NCI-H774 (cell line): Measurements from ENCODE around the gene SH3PXD2A.
A peak's percentile ranks its signal among the peaks of the same experiment; 100 is the strongest.

ENCODE experiments used
- DNase-seq: peaks from one replicate; lab custom pipeline; 2025; lab: John Stamatoyannopoulos, UW

Gene SH3PXD2A

DNA sequence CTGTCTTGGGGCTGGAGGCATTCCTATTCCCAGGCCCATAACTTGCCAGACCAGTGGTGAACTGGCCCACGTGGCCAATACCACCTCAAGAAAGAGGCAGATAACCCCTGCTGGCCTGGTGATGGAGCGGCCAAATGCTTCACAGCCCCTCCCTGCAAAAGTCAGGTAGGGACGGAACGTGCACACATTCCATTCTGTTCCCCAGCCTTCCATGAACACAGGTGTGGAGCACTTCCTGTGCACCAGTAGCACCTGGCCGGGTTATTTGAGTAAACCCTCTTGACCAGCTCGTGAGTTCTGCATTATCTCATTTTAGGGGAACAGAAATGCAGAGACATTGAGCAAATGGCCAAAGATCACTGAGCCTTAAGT is 134.4 kb downstream of the SH3PXD2A start:
- DNase-seq, result no peak

DNA sequence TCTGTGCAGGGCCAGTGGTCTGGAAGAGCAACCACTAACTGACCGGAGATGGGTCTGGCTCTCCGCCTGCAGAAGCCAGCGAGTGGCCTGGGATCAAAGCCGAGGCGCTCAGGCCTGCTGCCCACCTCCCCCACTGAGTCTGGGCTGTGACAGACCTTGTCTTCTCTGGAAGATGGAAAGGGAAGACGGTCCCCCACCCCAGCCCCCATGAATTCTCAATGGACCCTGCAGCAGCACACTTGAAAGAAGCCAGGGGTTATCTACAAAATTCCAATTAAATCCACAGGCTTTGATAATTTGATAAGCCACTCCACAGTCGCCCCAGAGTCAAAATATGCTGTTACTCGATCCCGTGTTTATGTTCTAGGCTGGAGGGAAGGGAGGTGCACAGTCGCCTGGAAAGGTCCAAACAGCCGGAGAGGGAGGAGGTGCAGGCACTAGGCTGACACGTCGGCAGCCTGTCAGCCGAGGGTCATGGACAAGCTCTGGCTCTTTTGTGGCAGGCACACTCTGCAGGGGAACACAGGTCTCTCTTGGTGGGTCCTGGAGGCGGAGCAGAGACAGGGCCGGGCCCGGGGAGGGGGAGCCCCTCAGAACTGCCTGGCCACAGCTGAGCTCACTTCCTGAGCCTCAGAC is 134.9 kb downstream of the SH3PXD2A start:
- no peak for DNase-seq

DNA sequence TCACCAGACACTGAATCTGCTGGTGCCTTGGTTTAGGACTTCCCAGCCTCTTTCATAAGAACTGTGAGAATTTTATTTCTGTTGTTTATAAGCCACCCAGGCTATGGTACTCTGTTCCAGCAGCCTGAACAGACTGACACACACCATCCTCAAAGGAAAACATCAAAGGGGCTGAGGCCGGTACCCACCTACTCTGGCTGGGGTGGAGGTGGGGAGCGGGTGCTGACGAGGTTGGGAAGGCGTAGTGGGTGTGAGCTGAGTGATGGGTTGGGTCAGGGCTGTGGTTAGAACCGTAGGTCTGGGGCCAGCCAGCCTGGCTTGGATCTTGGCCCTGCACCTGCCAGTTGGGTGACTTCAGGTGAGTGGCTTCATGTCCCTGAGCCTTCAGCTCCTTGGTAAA is 136.3 kb downstream of the SH3PXD2A start:
- no peak for DNase-seq

DNA sequence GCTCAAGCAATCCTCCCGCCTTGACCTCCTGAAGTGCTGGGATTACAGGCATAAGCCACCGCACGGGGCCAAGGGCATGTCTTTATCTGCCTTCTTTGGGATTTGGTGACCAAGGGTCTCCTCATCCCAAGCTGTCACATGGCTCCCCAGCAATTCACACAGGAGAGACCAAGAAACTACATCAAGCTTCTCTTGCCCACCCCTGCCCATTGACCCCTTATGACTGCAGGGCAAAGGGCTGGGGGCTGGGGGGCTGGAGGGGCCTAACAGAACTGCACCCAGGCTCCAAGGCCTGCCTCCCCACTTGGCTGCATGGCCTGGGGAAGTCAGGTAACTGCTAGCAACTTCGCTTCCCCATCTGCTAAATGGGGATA is 137.1 kb downstream of the SH3PXD2A start:
- no peak for DNase-seq

DNA sequence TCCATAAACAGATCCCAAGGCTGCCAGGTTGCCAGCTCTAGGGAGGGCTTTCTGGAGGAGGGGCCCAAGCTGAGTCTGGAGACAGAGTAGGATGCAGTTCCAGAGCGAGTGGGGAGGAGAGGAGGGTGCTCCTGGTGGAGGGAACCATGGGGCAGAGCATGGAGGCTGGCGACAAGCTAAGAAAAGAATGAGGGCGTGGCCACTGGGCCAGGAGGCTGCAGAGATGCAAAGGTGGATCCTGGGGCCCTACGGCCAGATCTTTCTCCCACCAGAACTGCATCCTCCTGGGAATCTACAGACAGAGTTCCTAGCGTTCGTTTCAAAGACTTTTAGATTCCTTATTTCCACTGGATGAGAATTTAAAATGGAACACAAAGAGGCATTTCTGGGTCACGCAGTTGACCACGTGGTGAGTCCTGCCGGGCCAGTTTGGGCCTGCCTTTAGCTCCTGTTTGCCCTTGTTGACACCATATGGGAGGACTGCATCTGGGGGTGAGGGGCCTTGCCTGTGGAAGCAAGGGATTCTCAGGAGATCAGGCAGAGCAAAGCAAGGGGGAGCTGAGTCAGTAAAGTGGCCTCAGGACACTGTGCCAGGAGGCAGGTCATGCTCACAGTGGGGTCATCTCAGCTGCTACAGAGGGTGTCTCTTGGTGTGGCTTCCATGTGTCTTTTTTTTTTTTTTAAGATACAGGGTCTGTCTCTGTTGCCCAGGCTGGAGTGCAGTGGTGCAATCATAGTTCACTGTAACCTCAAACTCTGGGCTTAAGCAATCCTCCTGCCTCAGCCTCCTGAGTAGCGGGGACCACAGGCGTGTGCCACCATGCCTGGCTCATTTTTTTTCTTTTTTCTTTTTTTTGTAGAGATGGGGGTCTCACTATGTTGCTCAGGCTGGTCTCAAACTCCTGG is 137.8 kb downstream of the SH3PXD2A start:
- no peak for DNase-seq

DNA sequence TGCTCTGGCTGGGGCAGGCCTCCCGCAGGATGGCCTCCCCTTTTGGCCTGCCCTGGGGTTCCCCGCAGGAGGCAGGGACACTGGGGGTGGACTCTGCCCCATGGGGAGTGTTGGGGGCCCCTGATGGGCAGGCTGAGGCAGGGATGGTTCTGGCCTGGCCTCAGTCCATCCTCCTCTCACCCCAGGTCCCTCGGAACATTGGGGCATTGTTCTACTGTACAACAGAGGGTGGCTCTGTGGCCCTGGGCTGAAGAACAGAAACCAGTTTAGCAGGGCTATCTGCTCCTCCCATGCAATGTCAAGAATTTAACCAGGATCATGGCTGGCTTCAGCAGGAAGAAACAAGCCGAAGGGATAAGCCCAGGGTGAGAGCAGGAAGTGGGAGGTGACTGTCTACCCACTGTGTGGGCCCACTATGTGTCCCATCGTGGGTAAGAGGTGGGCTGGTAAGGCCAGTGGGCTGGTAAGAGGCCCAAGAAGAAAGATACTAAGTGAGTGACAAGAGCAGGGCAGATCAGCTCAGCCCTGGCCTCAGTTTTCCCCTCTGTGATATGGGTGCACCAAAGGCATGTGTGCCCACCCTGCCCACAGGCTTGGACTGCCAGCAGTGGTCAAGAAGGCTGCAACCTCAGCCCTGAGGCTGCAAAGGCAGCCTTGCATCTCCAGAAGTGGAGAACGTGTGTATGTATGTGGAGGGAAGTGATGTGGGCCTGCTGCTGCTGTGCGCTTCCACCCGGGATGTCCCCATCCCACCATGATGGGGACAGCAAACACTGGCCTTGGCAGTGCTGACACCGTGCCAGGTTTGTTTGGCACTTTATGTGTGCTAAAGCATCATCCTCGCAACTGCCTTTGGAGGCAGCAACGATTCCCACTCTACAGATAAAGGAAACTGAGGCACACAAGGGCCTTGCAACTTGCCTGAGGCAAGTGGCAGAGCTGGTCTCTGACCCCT is 138.9 kb downstream of the SH3PXD2A start:
- DNase-seq, result no peak

DNA sequence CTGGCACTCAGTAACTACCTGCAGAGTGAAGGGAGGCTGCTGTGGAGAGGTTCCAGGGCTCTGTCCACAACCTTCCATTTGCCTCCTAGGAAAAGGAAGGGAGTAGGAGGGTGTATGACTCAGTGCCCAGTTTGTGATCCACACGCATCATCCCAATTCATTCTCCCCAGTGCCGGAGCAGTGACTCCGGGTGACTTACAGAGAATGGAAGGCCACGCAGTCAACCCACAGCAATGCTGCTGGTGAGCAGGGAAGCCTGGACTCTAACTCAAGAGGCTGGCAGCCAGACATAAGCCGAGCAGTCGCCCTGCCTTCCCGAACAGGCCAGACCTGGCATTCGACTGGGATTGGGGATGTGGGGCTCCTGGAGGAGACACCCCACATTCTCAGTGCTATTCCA is 139.9 kb downstream of the SH3PXD2A start:
- no peak for DNase-seq

DNA sequence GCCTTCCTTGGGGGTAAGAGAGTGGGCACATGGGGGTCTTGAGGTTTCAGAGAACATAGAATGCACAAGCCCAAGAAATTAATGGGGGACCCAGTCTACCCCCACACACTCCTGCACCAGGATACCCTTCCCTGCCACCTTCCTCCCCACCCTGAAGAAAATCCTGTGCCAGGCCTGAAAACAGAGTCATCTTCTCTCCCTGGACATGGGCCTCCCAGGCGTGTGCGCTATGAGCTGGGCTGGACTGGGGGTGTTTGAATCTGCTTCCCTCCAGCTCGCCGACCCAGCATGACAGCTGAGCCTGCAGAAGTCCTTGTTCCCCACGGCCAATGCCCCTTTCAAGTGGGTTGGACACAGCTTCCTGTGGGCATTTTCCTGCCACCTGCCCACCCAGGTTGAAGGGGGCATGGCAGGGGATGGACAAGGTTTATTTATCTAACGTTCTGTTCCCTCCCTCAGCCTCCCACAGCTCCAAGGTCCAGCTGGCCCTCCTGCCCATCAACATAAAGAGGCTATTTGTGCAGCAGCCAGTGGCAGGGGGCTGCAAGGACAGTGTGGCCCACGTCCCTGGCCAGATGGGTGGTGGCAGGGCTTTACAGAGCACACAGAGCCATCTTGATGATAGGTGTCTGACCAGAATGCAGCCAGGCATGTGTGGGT is 141.0 kb downstream of the SH3PXD2A start:
- DNase-seq, result no peak

DNA sequence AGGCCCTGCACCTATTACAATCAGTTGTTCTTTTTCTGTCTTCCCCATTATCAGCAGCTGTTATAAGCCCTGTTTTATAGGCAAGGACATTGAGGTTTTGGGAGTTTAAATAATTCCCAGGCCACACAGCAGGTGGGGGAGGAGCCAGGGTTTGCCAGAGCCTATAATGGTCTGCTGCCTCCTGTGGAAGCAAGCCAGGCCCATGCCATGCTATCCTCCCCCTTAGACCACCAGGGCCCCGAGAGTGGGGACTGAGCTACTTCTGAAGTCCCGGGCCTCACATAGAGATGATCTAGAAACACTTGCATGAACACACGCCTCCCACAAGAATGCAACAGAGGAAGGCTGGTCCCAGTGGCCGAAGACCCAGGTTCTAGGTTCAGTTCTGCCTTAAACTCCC is 141.7 kb downstream of the SH3PXD2A start:
- DNase-seq, result no peak

DNA sequence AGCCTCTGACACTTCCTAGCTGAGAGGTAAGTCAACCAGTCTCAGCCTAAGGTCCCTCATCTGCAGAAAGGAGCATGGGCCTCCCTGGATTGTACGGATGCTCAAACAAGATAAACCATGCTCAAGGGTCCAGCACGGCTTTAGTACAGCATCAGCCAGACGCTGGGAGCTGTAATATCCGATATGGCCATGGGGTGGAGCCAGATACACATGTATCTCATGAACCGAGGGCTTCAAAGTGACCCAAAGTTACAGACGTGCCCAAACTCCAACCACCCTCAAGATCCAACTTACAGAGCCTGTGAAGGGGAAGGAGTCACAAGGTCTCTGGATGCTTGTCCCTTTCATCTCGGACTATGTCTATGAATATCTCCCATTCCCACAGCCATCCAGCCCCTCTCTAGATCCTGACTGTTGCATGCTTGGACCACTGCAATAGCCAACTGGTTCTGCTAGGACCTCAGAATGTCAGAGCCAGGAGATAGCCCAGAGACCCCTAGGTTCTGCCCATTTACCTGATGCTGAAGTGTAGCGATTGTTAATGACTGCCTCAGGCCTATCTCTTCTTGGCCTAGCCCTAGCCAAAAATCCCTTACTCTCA is 142.4 kb downstream of the SH3PXD2A start:
- DNase-seq, result peak; percentile 9

DNA sequence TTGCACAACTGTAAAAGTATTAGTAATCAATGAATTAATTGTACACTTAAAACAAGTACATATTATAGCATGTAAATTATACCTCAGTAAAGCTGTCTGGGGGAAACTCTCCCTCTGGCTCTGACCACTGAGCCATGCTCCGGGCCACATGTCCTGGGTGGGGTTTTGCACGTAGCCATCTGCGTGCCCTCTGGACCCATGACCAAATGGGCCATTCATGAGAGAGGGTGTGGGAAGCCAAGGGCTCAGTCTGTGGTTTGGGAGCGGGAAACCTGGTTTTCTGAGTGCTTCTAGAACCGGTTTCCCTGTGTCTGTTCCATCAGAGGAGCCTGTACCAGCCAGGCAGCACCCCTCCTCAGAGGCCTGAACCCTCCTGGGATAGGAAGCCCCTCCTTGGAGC is 143.2 kb downstream of the SH3PXD2A start:
- no peak for DNase-seq

DNA sequence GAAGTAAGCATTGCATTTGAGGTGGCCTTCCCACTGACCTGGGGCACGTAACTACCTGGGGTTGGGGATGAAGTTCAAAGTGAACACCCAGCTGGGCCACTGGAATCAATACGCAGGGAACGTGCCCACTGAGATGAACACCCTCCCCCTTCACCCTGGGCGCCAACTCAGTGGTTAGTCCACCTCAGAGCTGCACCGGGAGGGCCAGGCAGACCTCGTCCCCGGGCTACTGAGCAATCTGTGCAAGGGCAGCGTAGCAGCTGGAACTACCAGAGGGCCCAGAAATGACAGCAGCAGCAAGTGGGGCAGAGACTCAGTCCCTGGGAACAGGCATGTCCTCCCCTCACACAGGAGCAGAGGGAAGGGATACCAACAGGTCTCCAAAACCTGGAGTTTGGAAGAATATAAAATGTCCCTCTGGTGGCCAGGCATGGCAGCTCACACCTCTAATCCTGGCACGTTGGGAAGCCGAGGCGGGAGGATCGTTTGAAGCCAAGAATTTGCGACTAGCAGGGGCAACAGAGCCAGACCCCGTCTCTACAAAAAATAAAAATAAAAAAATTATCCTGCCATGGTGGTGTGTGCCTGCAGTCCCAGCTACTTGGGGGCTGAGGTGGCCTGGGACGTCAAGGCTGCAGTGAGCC is 143.9 kb downstream of the SH3PXD2A start:
- no peak for DNase-seq

DNA sequence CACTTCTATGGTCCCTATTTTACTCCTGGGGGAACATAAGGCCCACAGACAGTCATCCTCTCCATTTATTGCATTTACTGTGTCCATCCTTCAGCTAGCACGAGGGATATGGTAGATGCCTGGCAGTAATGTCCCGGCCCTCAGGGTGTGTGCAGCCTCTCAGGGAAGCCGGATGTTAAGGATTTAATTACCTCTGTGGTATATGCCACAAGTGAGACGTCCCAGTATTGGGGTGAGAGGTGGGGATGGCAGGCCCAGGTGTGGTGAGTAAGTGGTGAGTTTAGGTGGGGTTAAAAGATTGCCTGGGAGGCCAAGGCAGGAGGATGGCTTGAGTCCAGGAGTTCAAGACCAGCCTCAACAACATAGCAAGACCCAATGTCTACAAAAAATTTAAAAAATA is 144.9 kb downstream of the SH3PXD2A start:
- DNase-seq, result no peak

DNA sequence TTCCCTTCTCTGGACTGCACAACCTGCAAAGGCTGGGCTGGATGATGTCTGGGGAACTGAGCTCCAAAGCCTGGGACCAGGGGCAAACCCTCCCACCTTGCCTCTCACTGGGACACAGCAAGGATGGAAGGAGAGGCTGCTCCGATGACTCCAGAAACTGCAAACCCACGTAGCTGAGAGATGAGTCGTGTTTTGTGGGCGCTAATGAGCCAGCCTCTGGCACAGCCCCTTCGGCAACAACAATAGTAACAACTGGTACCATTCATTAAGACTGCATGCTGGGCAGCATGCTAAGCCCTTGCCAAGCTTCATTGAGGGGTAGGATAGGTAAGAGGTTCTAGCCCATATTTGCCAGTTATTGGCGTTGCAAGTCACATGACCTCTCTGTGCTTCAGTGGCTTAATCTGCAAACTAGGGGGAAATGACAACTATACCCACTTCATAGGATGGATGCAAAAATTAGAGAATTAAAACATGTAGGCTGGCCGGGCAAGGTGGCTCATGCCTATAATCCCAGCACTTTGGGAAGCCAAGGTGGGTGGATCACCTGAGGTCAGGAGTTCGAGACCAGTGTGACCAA is 145.9 kb downstream of the SH3PXD2A start:
- DNase-seq, result no peak

DNA sequence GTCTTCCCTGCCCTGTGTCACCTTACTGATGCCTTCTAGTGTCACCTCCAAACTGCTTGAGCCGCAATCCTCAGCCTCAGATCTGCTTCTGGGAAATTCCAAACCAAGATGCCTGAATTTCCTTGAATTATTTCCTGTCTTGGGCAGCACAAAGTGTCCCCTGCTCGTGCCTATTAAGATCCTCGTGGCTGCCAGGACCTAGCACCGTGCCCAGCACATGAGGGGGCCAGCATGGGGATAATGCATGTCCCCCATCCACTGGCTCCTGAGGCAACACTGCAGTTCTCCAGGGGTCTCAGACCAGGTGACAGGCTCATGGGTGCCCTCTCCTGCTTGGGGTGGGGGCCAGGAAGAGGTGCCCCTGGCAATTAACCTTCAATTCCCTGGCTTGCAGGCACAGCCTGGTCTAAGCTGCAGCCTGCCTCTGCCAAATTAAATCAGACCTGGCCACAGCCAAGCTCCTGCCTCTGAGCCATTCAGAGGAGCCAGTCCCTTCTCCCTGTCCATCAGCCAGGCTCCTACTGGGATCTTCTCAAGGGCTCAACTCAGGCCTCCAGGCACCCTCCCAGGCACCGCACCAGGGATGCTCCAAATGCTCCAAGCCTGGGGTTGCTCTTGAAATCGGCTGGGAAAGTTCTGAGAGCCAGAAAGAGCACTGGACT is 146.6 kb downstream of the SH3PXD2A start:
- DNase-seq, result no peak

DNA sequence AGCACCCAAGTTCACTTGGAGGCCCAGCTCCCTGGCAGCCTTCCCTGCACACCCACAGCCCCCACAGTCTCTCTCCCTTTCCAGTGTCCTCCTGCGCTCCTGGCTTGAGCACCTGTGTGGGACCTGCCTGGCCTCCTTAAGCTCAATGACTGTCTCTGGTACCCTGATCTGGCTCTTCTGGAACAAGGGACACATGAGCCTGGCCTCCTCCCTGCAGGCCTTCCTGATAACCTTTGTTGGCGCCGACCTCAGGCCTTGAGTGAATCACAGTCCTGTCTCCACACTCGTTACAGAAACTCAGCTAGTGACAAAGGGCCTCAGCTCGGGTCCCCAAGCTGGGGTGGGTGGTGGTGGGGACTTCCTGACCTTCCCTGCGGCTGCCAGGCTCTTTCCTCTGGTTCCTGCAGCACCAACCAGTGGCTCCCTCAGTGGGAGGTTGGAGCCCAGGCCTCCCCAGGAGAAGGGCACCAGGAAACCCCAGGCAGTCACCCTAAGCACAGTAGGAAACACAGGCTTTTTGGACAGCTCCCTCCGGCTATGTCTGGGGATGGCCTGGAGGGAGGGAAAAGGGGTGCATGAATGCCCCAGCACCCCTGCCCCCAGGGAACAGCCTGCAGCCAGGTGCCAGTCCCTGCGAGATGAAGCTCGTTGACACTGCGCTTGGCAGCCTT is 147.3 kb downstream of the SH3PXD2A start:
- no peak for DNase-seq

DNA sequence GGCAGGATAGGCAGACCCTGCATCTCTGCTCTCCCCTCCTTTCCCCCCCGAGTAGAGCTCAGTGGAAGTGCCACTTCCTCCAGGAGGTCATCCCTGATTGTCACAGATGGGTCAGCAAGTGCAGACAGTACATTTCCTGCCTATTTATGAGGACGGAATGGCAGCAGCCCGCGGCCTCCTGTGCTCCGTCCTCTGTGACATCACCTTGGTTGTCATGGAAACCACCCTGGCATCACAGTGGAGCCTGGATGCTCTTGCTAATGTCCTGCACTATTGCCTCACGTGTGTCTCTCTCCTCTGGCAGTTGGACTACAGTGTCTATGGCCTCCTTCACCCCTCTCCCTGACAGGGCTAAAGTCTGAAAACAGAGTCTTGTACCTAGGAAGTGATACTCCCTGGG is 148.6 kb downstream of the SH3PXD2A start:
- DNase-seq, result no peak

DNA sequence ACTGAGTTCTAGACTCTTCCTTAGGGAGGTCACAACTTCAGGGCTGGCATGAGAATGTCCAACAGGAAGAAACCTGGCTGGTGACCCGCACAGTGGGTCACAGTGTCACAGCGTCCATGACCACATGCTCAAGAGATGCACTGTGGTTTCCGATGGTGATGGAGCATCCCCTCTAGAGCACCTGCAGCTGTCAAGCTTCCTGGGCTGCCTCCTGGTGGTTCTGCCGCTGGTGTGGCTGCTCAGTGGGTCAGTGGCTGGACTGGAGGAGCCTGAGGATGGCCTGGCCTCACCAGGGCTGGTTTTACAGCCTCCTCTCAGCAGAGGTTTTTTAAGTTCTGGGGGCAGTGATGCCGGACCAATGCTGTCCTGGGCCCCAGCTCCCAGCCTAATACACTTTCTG is 149.3 kb downstream of the SH3PXD2A start:
- no peak for DNase-seq
